ENCODE data around the gene DOCK7. TPM values are rescaled to one million over a fixed set of nuclear protein-coding genes. Genes with fewer than 3 reads are reported as not detected.
"Not testable (repeated sequence)": the region's sequence is repeated elsewhere in the genome, so short reads cannot be mapped to it uniquely, and the experiment has no call there.

DOCK7 gene
- total and polyA plus RNA-seq, 2 of the 8 experiments (the other 6 are each of a cell fraction or from before 2014, with no cell fraction given), result 10.2 to 33.7 TPM

- TF ChIP-seq MAX (IDR thresholded peaks at IDR 0.05), result no peak
Observed at GRCh38 chr1:62706985-62707743, 19.0 kb upstream of the DOCK7 start (continued).

DNA sequence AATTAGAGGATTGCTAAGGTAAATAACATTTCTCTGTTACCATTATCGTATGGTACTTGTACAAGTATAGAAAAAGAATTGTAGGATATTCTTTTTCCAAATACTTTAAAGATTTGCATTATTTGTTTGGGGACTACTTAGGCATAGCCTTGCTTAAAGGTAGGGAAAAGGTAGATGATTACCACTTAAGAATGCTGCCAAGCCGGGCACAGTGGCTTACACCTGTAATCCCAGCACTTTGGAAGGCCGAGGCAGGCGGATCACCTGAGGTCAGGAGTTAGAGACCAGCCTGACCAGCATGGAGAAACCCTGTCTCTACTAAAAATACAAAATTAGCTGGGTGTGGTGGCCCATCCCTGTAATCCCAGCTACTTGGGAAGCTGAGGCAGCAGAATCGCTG lies 10.0 kb upstream of the DOCK7 start:
- H3K27ac ChIP-seq (ENCODE audit: low read depth, low read length); FAIRE-seq; H4K5ac ChIP-seq (ENCODE audit: insufficient read length, low read depth, low read length); H3K18ac ChIP-seq (ENCODE audit: extremely low read depth, low read length); H3K4me3 ChIP-seq (ENCODE audit: extremely low read depth in 1 of 4, insufficient read depth in 2 of 4, low read depth in 3 of 4, low read length in 4 of 4); H3K23me2 ChIP-seq (ENCODE audit: low read depth, low read length); DNase-seq (ENCODE audit: low read depth in 1 of 2, low spot score in 2 of 2); H2BK5ac ChIP-seq (ENCODE audit: low read depth, low read length); H3K4me1 ChIP-seq (replicated peaks in 1 of 4; ENCODE audit: control insufficient read depth in 3 of 4, insufficient read depth in 4 of 4, low read length in 3 of 4); H3K56ac ChIP-seq (replicated peaks; ENCODE audit: insufficient read length, low read depth, low read length); H2AK5ac ChIP-seq (ENCODE audit: low read depth, low read length); H2BK12ac ChIP-seq (ENCODE audit: low read depth, low read length); H3K79me1 ChIP-seq (ENCODE audit: low read depth, low read length); H4K20me1 ChIP-seq (replicated peaks in 1 of 2; ENCODE audit: control insufficient read depth in 1 of 2, insufficient read depth in 2 of 2, low read length in 2 of 2); H3K23ac ChIP-seq (ENCODE audit: insufficient read length); H3K4me2 ChIP-seq (ENCODE audit: insufficient read depth in 1 of 2, low read depth in 2 of 2, low read length in 2 of 2); H3K14ac ChIP-seq (ENCODE audit: insufficient read length); H3K27me3 ChIP-seq (replicated peaks in 1 of 4; ENCODE audit: control insufficient read depth in 3 of 4, extremely low read depth in 1 of 4, insufficient read depth in 3 of 4, low read length in 3 of 4); POLR2A ChIA-PET (ENCODE audit: partially characterized antibody); H4K91ac ChIP-seq (replicated peaks; ENCODE audit: insufficient read length, low read length); H4K8ac ChIP-seq (ENCODE audit: extremely low read depth, insufficient read depth, low read length); H2BK20ac ChIP-seq (ENCODE audit: low read length); H3K9ac ChIP-seq (replicated peaks in 1 of 4; ENCODE audit: extremely low read depth in 1 of 4, low read depth in 3 of 4, low read length in 3 of 4); H2BK15ac ChIP-seq (ENCODE audit: low read length); H2BK120ac ChIP-seq (replicated peaks; ENCODE audit: low read depth, low read length); H3K36me3 ChIP-seq (ENCODE audit: control insufficient read depth in 2 of 4, insufficient read depth in 4 of 4, low read length in 3 of 4); H3K4ac ChIP-seq (replicated peaks; ENCODE audit: insufficient read length, low read depth, low read length); H3K9me3 ChIP-seq (ENCODE audit: insufficient read depth in 2 of 2, low read depth in 1 of 2, low read length in 1 of 2); H2AFZ ChIP-seq (ENCODE audit: low read length); H3K79me2 ChIP-seq (ENCODE audit: control insufficient read depth in 1 of 2, insufficient read depth in 2 of 2, low read length in 2 of 2): not testable (repeated sequence)
- 96% methylated on average over 5 of the region's 5 CpGs; no CpG with 5 or more reads in 1 of the 2 experiments for WGBS, 2 experiments (ENCODE audit: extremely low coverage in 1 of 2, insufficient coverage in 1 of 2, insufficient read length in 1 of 2, insufficient replicate concordance in 2 of 2, low coverage in 1 of 2, low lambda C conversion rate in 2 of 2, missing lambda C conversion rate in 1 of 2)
- CTCF ChIA-PET (ENCODE audit: partially characterized antibody), result interaction anchor here (0.6 to 1.3 kb wide), 6 partner anchors 14 to 524 kb away, joined by 3 to 4 read pairs (median 3); no protein-coding TSS in a partner anchor

Measured in H1 (cell line).